Neural cell (in vitro differentiated cells): Measurements from ENCODE around the gene PCDH9.

Experiments used
- CTCF ChIP-seq: fragments of 450-650 bp; IDR thresholded peaks from 2 replicates; pipeline ENCODE4 v1.5.1; 2014; ENCODE audit warnings: antibody characterized with exemption, mild to moderate bottlenecking, moderate library complexity; ENCODE audit not compliant: poor library complexity, severe bottlenecking
- EZH2 ChIP-seq: fragments of 200-600, 300-800 bp; shearing (Covaris generic), sonication (generic); IDR thresholded peaks from 2 replicates; pipeline ENCODE4 v1.6.1; 2014; ENCODE audit warnings: antibody characterized with exemption, low read length, borderline replicate concordance, mild to moderate bottlenecking; ENCODE audit not compliant: insufficient read depth, poor library complexity, severe bottlenecking
- POLR2AphosphoS5 ChIP-seq: IDR thresholded peaks from 2 replicates; pipeline ENCODE4 v1.6.1; 2012
- RAD21 ChIP-seq: fragments of 450-650 bp; conservative IDR thresholded peaks from 2 replicates; pipeline ENCODE4 v1.6.1; 2014; ENCODE audit warnings: antibody characterized with exemption, mild to moderate bottlenecking, moderate library complexity
- SMC3 ChIP-seq: fragments of 450-650 bp; conservative IDR thresholded peaks from 2 replicates; pipeline ENCODE4 v1.6.1; 2014; ENCODE audit warnings: antibody characterized with exemption, mild to moderate bottlenecking, moderate library complexity; ENCODE audit not compliant: poor library complexity
- TAF1 ChIP-seq: IDR thresholded peaks from 2 replicates; pipeline ENCODE4 v1.6.1; 2012; ENCODE audit warnings: low read depth

GRCh38 chr13:66410314-66410713, 819.8 kb downstream of the PCDH9 start:
- TF ChIP-seq SMC3, result no peak
- TF ChIP-seq CTCF, result no peak
- no peak for TF ChIP-seq EZH2
- no peak for TF ChIP-seq TAF1
- no peak for TF ChIP-seq RAD21
- no peak for TF ChIP-seq POLR2AphosphoS5
